Erythroblast (primary cell): ENCODE data around the gene SIK2.

Experiments
- GATA1 ChIP-seq: IDR thresholded peaks from 2 replicates; pipeline ENCODE4 v1.6.1; 2011; ENCODE audit warnings: low read depth, mild to moderate bottlenecking, control low read depth, low read length, moderate library complexity
- POLR2A ChIP-seq: IDR thresholded peaks from 2 replicates; pipeline ENCODE4 v1.6.1; 2011; ENCODE audit warnings: mild to moderate bottlenecking, low read length

DNA sequence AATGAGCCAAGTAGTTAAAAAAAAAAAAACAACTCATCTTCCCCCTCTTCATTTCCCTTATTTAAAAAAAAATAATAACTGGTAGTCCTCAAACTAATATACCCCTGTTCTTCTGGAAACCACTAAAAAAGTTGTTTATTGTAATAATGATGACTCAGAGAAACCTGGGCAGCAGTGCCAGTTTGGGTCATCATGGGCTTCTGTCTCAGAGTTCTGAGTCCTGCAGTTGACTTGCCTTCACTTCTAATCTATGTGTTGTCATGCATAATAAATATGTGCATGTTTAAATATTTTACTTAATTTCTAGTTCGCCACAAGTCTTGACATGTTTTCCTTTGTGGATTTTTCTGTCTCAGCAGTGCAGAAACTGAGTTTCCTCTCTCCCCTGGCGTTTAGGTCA is 117.1 kb downstream of the SIK2 start:
- TF ChIP-seq POLR2A (no peak), GATA1 (no peak)
